SU-DHL-6 (cell line): ENCODE measurements around the gene GMDS.

Experiments used
- H2AFZ ChIP-seq: fragments of 200-600 bp; sonication (generic); 2 replicates; pipeline ENCODE4 v1.6.1; 2014; ENCODE audit warnings: low read depth, mild to moderate bottlenecking, moderate library complexity, mixed read lengths, antibody characterized with exemption, low read length; ENCODE audit not compliant: severe bottlenecking
- H3F3A ChIP-seq: fragments of 200-600 bp; shearing (Covaris generic); 2 replicates; pipeline ENCODE4 v1.6.0; 2016; ENCODE audit warnings: antibody characterized with exemption, mild to moderate bottlenecking; ENCODE audit not compliant: insufficient read depth
- H3K27ac ChIP-seq: fragments of 200-600 bp; sonication (generic); 2 replicates; pipeline ENCODE4 v1.5.1; 2016; ENCODE audit warnings: low read depth, mild to moderate bottlenecking, low read length, moderate library complexity, mixed read lengths
- H3K27me3 ChIP-seq: fragments of 200-600 bp; sonication (generic), shearing (Covaris generic); 2 replicates; pipeline ENCODE4 v1.6.0; 2014; ENCODE audit warnings: mild to moderate bottlenecking, low read length
- H3K36me3 ChIP-seq: fragments of 200-600 bp; sonication (generic); 2 replicates; pipeline ENCODE4 v1.6.1; 2014; ENCODE audit warnings: mild to moderate bottlenecking, low read length, mixed read lengths
- H3K4me2 ChIP-seq: fragments of 300-600, 200-600 bp; shearing (Covaris generic), sonication (generic); 2 replicates; pipeline ENCODE4 v1.6.0; 2014; ENCODE audit warnings: low read length, low read depth, mild to moderate bottlenecking; ENCODE audit not compliant: poor library complexity, severe bottlenecking
- H3K4me3 ChIP-seq: fragments of 200-600 bp; sonication (generic); 2 replicates; pipeline ENCODE4 v1.5.1; 2014; ENCODE audit warnings: antibody characterized with exemption, low read length, mild to moderate bottlenecking, mixed read lengths; ENCODE audit not compliant: insufficient read depth, poor library complexity, severe bottlenecking
- H3K79me2 ChIP-seq: fragments of 200-600 bp; sonication (generic); 2 replicates; pipeline ENCODE4 v1.6.1; 2014; ENCODE audit warnings: mild to moderate bottlenecking, low read length, moderate library complexity; ENCODE audit not compliant: insufficient read depth
- H3K9ac ChIP-seq: fragments of 200-600 bp; sonication (generic); 2 replicates; pipeline ENCODE4 v1.7.0; 2014; ENCODE audit warnings: mild to moderate bottlenecking, low read length
- H3K9me2 ChIP-seq: fragments of 200-600 bp; sonication (generic); replicated peaks from 2 replicates; pipeline ENCODE4 v1.6.1; 2014; ENCODE audit warnings: low read length; ENCODE audit not compliant: insufficient read depth
- H3K9me3 ChIP-seq: fragments of 200-600 bp; sonication (generic); 2 replicates; pipeline ENCODE4 v1.6.1; 2014; ENCODE audit warnings: low read length, mixed read lengths; ENCODE audit not compliant: insufficient read depth
- H4K20me1 ChIP-seq: fragments of 200-600 bp; sonication (generic); 2 replicates; pipeline ENCODE4 v1.6.1; 2014; ENCODE audit warnings: low read depth, mild to moderate bottlenecking, antibody characterized with exemption, low read length, moderate library complexity, mixed read lengths
- EZH2phosphoT487 ChIP-seq: fragments of 200-600 bp; sonication (generic), shearing (Covaris generic); conservative IDR thresholded peaks from 2 replicates; pipeline ENCODE4 v1.6.1; 2018; ENCODE audit warnings: mild to moderate bottlenecking, antibody characterized with exemption, low read length, moderate library complexity, mixed read lengths
- TF ChIP-seq, protein P1 (sequence below): fragments of 200-600 bp; sonication (generic); IDR thresholded peaks from one replicate; pipeline ENCODE4 v1.5.1; 2017; ENCODE audit warnings: antibody characterized with exemption, mild to moderate bottlenecking, low read length, moderate library complexity; ENCODE audit not compliant: insufficient read depth, poor library complexity, severe bottlenecking

Gene GMDS

DNA sequence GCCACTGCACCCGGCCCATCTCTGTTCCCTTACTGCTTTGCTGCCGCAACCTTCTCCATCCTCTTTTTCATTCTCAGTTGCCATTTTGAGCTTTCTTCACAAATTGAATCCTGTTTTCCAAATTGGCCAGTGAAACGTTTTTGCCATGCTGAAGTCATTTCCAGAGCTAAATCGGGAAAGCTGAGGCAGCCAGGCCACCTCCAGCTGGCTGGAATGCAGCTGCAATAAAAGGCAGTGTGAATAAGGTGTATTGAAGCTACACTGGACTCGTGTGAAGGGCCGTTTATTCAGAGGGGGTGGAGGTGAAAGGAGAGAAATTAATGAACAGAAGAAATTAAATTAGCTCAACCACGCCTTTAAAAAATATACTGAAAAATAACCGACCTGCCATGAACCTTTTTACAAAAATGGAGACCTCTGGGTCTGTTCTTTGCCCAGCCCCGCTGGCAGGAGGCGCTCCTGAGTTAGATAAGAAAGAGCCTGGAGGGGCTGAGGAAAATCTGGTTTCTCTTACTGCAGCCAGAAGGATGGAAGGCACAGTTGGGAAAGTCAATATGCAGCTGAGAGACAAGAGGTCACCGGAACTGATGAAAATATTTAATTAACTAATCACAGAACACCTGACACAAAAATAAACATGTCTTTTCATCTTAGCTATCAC, 351.8 kb downstream of the GMDS start:
- Histone ChIP-seq H3K36me3 (0 out of 2 replicates have a peak, but pooled peaks cover 3% of the 10 kb centered on the region), H2AFZ (no peak overlapping the region), H3K9ac (no peak overlapping the region), H3K79me2 (no peaks in the 10 kb centered on the region), H3F3A (no peaks in the 10 kb centered on the region), H3K4me2 (no peak overlapping the region), H3K27ac (no peak overlapping the region), H3K27me3 (no peaks in the 10 kb centered on the region), H4K20me1 (no peaks in the 10 kb centered on the region), H3K4me3 (no peak overlapping the region), H3K9me2 (no peaks in the 10 kb centered on the region), H3K9me3 (no peaks in the 10 kb centered on the region)
- TF ChIP-seq EZH2phosphoT487: no peak
- TF ChIP-seq, protein P1, sequence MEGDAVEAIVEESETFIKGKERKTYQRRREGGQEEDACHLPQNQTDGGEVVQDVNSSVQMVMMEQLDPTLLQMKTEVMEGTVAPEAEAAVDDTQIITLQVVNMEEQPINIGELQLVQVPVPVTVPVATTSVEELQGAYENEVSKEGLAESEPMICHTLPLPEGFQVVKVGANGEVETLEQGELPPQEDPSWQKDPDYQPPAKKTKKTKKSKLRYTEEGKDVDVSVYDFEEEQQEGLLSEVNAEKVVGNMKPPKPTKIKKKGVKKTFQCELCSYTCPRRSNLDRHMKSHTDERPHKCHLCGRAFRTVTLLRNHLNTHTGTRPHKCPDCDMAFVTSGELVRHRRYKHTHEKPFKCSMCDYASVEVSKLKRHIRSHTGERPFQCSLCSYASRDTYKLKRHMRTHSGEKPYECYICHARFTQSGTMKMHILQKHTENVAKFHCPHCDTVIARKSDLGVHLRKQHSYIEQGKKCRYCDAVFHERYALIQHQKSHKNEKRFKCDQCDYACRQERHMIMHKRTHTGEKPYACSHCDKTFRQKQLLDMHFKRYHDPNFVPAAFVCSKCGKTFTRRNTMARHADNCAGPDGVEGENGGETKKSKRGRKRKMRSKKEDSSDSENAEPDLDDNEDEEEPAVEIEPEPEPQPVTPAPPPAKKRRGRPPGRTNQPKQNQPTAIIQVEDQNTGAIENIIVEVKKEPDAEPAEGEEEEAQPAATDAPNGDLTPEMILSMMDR: peak; percentile 25

GRCh38 chr6:1892716-1893115, 352.7 kb downstream of the GMDS start:
- Histone ChIP-seq H3K9ac (no peak overlapping the region), H3F3A (no peaks in the 10 kb centered on the region), H3K27ac (no peak overlapping the region), H3K9me2 (no peaks in the 10 kb centered on the region), H3K79me2 (no peaks in the 10 kb centered on the region), H3K36me3 (0 out of 2 replicates have a peak, but pooled peaks cover 3% of the 10 kb centered on the region), H3K4me3 (no peak overlapping the region), H3K27me3 (no peaks in the 10 kb centered on the region), H4K20me1 (no peaks in the 10 kb centered on the region), H3K4me2 (no peak overlapping the region), H2AFZ (no peak overlapping the region), H3K9me3 (no peaks in the 10 kb centered on the region)
- TF ChIP-seq, protein P1: no peak
- TF ChIP-seq EZH2phosphoT487: no peak

DNA sequence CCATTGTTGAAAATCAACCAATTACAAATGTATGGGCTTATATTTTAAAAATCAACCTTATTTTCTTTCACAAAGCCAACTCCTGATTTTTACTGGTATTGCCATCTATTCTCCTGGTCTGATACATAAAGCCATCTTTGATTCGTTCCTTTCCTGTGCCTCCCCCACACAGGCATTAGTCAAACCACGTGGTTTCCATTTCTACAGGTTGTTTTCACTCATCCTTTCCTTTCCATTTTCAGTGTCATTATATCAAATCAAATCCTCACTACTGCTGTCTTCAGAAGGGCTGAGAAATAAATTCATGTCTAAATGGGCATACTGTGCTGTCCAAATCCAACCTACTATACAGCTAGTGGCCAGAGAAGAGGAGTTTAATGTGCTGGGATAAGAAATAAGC, 354.4 kb downstream of the GMDS start:
- no peak overlapping the region for H2AFZ ChIP-seq
- no peaks in the 10 kb centered on the region for H3K27me3 ChIP-seq
- no peaks in the 10 kb centered on the region for H3F3A ChIP-seq
- no peaks in the 10 kb centered on the region for H3K9me2 ChIP-seq
- no peak overlapping the region for H3K9ac ChIP-seq
- TF ChIP-seq, protein P1: no peak
- no peak for TF ChIP-seq EZH2phosphoT487
- H3K36me3 ChIP-seq: 0 out of 2 replicates have a peak, but pooled peaks cover 3% of the 10 kb centered on the region
- no peaks in the 10 kb centered on the region for H3K79me2 ChIP-seq
- H3K9me3 ChIP-seq: no peaks in the 10 kb centered on the region
- H3K4me3 ChIP-seq: no peak overlapping the region
- H4K20me1 ChIP-seq: no peaks in the 10 kb centered on the region
- H3K4me2 ChIP-seq: no peak overlapping the region
- no peak overlapping the region for H3K27ac ChIP-seq
